HepG2 (cell line): ENCODE results near the gene TP53BP2. TPM values are rescaled to one million over a fixed set of nuclear protein-coding genes. Genes with fewer than 3 reads are reported as not detected.
A peak's percentile ranks its signal among the peaks of the same experiment; 100 is the strongest.

ENCODE experiments used
- DNMT1 ChIP-seq: sonication (generic); formaldehyde crosslinking; IDR thresholded peaks from 2 replicates; pipeline ENCODE4 v1.5.1; 2020; ENCODE audit warnings: mild to moderate bottlenecking, missing genetic modification reagents
- EEA1 ChIP-seq: sonication (generic); formaldehyde crosslinking; IDR thresholded peaks from 2 replicates; pipeline ENCODE4 v1.5.1; 2020; ENCODE audit warnings: mild to moderate bottlenecking, missing genetic modification reagents, borderline replicate concordance
- GATAD2A ChIP-seq: IDR thresholded peaks from 2 replicates; pipeline ENCODE4 v1.6.1; 2016
- HNF4G ChIP-seq, 2 experiments: sonication (generic) in 1 of 2; formaldehyde crosslinking in 1 of 2; IDR thresholded peaks; 2 replicates each; pipeline versions ENCODE4 v1.4.0 to v1.6.1; 2011 to 2020; ENCODE audit warnings: borderline replicate concordance in 2 of 2, low read depth in 2 of 2, mild to moderate bottlenecking in 2 of 2, low read length in 1 of 2, missing genetic modification reagents in 1 of 2, moderate library complexity in 1 of 2
- KAT7 ChIP-seq: IDR thresholded peaks from 2 replicates; pipeline ENCODE4 v1.6.1; 2018; ENCODE audit warnings: borderline replicate concordance, missing compliant biosample characterization
- MYPOP ChIP-seq: sonication (generic); formaldehyde crosslinking; IDR thresholded peaks from 2 replicates; pipeline ENCODE4 v1.8.1; 2023; ENCODE audit warnings: mild to moderate bottlenecking, moderate library complexity, missing genetic modification reagents
- PATZ1 ChIP-seq: sonication (generic); formaldehyde crosslinking; IDR thresholded peaks from 2 replicates; pipeline ENCODE4 v1.4.0; 2020; ENCODE audit warnings: missing genetic modification reagents
- PHF8 ChIP-seq: sonication (generic); formaldehyde crosslinking; IDR thresholded peaks from 2 replicates; pipeline ENCODE4 v1.5.0; 2020; ENCODE audit warnings: missing genetic modification reagents
- RBFOX2 ChIP-seq: fragments of 200-400 bp; formaldehyde crosslinking; IDR thresholded peaks from 2 replicates; pipeline ENCODE4 v1.6.1; 2017; ENCODE audit warnings: low read depth, mild to moderate bottlenecking, low read length
- TCF12 ChIP-seq, 2 experiments: fragments of 450-650 bp in 1 of 2; sonication (generic) in 1 of 2; formaldehyde crosslinking in 1 of 2; IDR thresholded peaks; 2 replicates each; pipeline versions ENCODE4 v1.6.1 to v1.8.0; 2017 to 2022; ENCODE audit warnings: antibody characterized with exemption in 1 of 2, mild to moderate bottlenecking in 1 of 2, missing genetic modification reagents in 1 of 2, moderate library complexity in 1 of 2
- XRCC5 ChIP-seq: fragments of 200-400 bp; formaldehyde crosslinking; optimal IDR thresholded peaks from 2 replicates; pipeline ENCODE3; 2017; ENCODE audit warnings: mild to moderate bottlenecking, low read length
- ZHX2 ChIP-seq, 2 experiments: sonication (generic) in 1 of 2; formaldehyde crosslinking in 1 of 2; IDR thresholded peaks; 2 replicates each; pipeline versions ENCODE4 v1.6.1 to v1.9.0; 2014 to 2022; ENCODE audit warnings: antibody characterized with exemption in 1 of 2, borderline replicate concordance in 1 of 2, inconsistent platforms in 1 of 2, low read depth in 1 of 2, missing genetic modification reagents in 1 of 2
- ZNF253 ChIP-seq: sonication (generic); formaldehyde crosslinking; IDR thresholded peaks from 2 replicates; pipeline ENCODE4 v1.8.0; 2022; ENCODE audit warnings: mild to moderate bottlenecking, missing genetic modification reagents, borderline replicate concordance
- ZNF337 ChIP-seq: sonication (generic); formaldehyde crosslinking; IDR thresholded peaks from 2 replicates; pipeline ENCODE4 v1.5.1; 2020; ENCODE audit warnings: missing genetic modification reagents, low read depth, mild to moderate bottlenecking, borderline replicate concordance
- polyA plus RNA-seq, 8 experiments: library from polyadenylated mRNA; depleted of rRNA in 3 of 8; stranded (reverse) in 7 of 8; unstranded in 1 of 8; fragments of >200 nt; fragmentation: Illumina TruSeq in 4 of 8; extraction: Trizol in 4 of 8; gene quantifications; 2 replicates each; pipeline versions ENCODE4 v1.2.1 to v1.2.3, GENCODE V29; 2011 to 2016; ENCODE audit warnings: low read depth in 4 of 8, missing spikeins in 1 of 8, mixed read lengths in 1 of 8; ENCODE audit not compliant: insufficient read depth in 1 of 8
- total RNA-seq, 5 experiments: library from RNA; depleted of rRNA; stranded (reverse); fragments of >200 nt; fragmentation: Illumina TruSeq; extraction: Trizol; gene quantifications; 2 replicates each; pipeline ENCODE4 v1.2.3, GENCODE V29; 2016; ENCODE audit warnings: low read depth in 1 of 5
- TF ChIP-seq, protein P1 (sequence below): sonication (generic); formaldehyde crosslinking; IDR thresholded peaks from 2 replicates; pipeline ENCODE4 v1.5.0; 2020; ENCODE audit warnings: mild to moderate bottlenecking, missing genetic modification reagents

The TP53BP2 gene
- total and polyA plus RNA-seq, 2 of the 13 experiments (the other 11 are each of a cell fraction or from before 2014, with no cell fraction given): 10.0 to 14.0 TPM

DNA sequence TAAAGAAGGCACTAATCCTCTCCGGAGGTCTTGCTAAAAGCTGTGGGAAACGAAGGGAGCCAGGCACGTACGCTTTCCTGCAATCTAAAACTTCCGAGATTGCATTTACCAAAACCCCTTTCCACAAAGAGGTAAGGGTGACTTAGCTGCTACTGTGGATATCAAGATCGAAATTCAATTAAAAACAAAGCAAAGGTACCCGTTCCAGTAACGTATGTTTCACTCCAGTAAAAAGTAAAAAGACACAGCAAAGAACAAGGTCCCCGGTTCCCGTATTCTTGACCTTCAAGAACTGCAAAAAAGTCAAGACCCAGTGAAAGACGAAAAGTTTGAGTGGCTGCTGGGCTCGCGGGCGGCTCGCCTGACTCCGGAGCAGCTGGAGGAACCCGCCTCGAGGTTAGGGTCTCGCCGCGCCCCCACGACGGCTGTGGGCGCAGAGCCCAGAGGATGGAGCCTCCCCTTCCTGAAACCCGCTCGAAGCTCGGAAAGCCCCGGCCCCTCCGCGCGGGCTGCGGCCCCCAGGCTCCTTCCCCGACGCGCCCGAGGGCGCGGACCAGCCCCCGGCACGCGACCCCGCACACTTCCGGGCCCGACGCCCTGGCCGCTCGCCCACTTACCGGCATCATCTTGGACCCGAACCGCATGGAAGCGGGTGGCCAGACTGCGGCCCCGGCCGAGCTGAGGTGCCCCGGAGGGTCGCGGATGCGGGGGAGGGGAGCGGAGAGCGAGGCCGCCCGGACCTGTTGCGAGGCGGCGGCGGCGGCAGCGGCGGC, 524 bp downstream of the TP53BP2 start (continued):
- peak; percentile 58; the same call in 1 of the 2 replicates for TF ChIP-seq PATZ1
- 0 out of 2 replicates have a peak, but pooled peaks have one; percentile 13 for TF ChIP-seq GATAD2A (CRISPR knock-in tag)
- no peak for TF ChIP-seq TCF12 (IDR thresholded peaks at IDR 0.05)
- TF ChIP-seq TCF12 (CRISPR knock-in tag; IDR thresholded peaks at IDR 0.05): 0 out of 2 replicates have a peak, but pooled peaks have one; percentile 39
- 0 out of 2 replicates have a peak, but pooled peaks have one; percentile 48 for TF ChIP-seq MYPOP
- TF ChIP-seq PHF8 (CRISPR knock-in tag): peak; percentile 50
- no peak for TF ChIP-seq DNMT1
- TF ChIP-seq RBFOX2: no peak
- TF ChIP-seq ZNF253 (CRISPR knock-in tag): 0 out of 2 replicates have a peak, but pooled peaks have one; percentile 37
- no peak for TF ChIP-seq ZHX2 (IDR thresholded peaks at IDR 0.05; ENCODE audit: low read depth)
- TF ChIP-seq ZHX2 (CRISPR knock-in tag; IDR thresholded peaks at IDR 0.05; ENCODE audit: borderline replicate concordance): peak; percentile 56; the same call in 1 of the 2 replicates
- TF ChIP-seq, protein P1, sequence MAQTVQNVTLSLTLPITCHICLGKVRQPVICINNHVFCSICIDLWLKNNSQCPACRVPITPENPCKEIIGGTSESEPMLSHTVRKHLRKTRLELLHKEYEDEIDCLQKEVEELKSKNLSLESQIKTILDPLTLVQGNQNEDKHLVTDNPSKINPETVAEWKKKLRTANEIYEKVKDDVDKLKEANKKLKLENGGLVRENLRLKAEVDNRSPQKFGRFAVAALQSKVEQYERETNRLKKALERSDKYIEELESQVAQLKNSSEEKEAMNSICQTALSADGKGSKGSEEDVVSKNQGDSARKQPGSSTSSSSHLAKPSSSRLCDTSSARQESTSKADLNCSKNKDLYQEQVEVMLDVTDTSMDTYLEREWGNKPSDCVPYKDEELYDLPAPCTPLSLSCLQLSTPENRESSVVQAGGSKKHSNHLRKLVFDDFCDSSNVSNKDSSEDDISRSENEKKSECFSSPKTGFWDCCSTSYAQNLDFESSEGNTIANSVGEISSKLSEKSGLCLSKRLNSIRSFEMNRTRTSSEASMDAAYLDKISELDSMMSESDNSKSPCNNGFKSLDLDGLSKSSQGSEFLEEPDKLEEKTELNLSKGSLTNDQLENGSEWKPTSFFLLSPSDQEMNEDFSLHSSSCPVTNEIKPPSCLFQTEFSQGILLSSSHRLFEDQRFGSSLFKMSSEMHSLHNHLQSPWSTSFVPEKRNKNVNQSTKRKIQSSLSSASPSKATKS (CRISPR knock-in tag): no peak
- TF ChIP-seq XRCC5: peak; percentile 7
- TF ChIP-seq HNF4G (IDR thresholded peaks at IDR 0.05; ENCODE audit: borderline replicate concordance, low read depth, low read length): peak; percentile 38; the same call in 1 of the 2 replicates
- TF ChIP-seq HNF4G (CRISPR knock-in tag; IDR thresholded peaks at IDR 0.05; ENCODE audit: borderline replicate concordance, low read depth): no peak
- no peak for TF ChIP-seq ZNF337 (CRISPR knock-in tag)
- peak; percentile 61; the same call in 1 of the 2 replicates for TF ChIP-seq KAT7
- TF ChIP-seq EEA1 (CRISPR knock-in tag): no peak
